Spleen (tissue), 7 donors: ENCODE measurements around the gene DTNB.

Experiments used
- CTCF ChIP-seq, 11 experiments: fragments of 200-600 bp in 7 of 11; fragments of 450-650 bp in 4 of 11; sonication (generic) in 4 of 11; IDR thresholded peaks in 8 of 11; conservative IDR thresholded peaks in 3 of 11; 1 replicate in 7 of 11; 2 replicates in 4 of 11; pipeline versions ENCODE4 v1.4.0 to v1.8.0; 2016 to 2021; ENCODE audit warnings: antibody characterized with exemption in 11 of 11, inconsistent platforms in 4 of 11, mild to moderate bottlenecking in 1 of 11
- POLR2A ChIP-seq, 3 donors: fragments of 450-650 bp; IDR thresholded peaks; one replicate each; pipeline ENCODE4 v1.5.1; 2017; ENCODE audit warnings: antibody characterized with exemption in 3 of 3, mild to moderate bottlenecking in 1 of 3
- POLR2AphosphoS5 ChIP-seq, 3 donors: sonication (generic); formaldehyde crosslinking; IDR thresholded peaks; one replicate each; pipeline ENCODE4 v1.5.1; 2017; ENCODE audit warnings: antibody characterized with exemption in 3 of 3
- donor health status: DM: no; HTN: no; CAD: no; lungs with moderate emphysema.
- donor health status: DM: no; HTN: no; CAD: no.
- donor health status: DM: no; HTN: no; CAD: no.

DNA sequence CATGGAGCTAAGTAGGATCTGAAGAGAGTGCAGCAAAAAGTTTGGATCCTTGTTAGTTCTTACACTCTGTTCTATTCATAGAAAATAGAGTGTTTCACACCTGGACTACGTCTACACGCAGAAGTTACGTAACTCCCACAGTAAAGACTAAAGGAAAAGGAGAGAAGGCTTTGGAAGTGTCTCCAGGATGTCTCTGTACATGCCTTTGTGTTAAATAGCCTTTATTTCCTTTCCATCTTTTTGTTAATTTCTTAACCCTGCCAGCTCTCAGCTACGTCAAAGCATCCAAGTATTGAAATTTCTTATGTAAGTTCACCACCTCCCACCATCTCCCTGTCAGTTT lies 8.4 kb downstream of the DTNB start:
- peak in 2 of 11 experiments; percentile 20 to 43 for TF ChIP-seq CTCF (IDR thresholded peaks at IDR 0.05 in 8 of 11, conservative IDR thresholded peaks at IDR 0.05 in 3 of 11)
- no peak for TF ChIP-seq POLR2A (IDR thresholded peaks at IDR 0.05)
- no peak for TF ChIP-seq POLR2AphosphoS5 (IDR thresholded peaks at IDR 0.05)
